GM19468 (cell line): ENCODE data around the gene STXBP4.
"Not testable (repeated sequence)": the region's sequence is repeated elsewhere in the genome, so short reads cannot be mapped to it uniquely, and the experiment has no call there.

Experiments
- ATAC-seq: cut with Tn5 transposase; IDR thresholded peaks from one replicate; pipeline ENCODE4 v1.9.1; 2021; ENCODE audit warnings: mild to moderate bottlenecking, moderate library complexity, moderate number of reproducible peaks; ENCODE audit not compliant: unreplicated experiment; ENCODE audit errors: extremely low read depth

STXBP4 gene

DNA sequence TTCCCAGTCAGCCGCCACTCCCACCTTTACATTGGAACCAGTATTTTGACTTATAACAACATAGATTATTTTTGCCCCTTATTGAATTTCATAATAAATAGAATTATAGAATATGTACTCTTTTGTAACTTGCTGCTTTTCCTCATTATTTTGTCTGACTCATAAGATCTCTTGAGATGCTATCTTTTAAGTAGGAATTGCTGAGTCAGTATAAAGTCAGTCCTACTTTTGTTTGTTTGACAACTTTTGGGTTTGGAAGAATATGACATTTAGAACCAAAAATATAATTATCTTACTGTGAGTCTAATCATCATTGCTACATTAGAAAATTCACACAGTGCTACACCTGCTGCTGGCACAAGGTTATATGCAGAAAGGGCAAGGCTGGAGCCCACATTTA is 69.7 kb downstream of the STXBP4 start:
- no peak for ATAC-seq

DNA sequence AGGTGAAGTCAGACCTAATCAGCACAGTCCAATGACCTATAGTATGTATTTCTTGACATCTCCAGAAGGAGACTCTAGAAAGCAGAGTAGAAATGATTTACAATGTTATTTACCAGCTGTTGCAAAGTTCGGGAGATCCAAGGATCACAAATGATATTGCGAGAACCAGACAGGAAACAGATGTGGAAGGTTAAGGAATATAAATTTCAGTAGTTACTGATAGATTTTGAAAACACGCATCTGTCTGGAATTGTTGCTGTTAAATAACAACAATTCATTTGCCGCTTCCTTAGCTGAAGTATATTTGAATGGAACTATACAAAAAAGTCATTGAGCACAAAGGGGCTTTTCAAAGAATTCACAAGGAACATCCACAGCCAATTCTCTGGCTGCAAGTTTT is 72.0 kb downstream of the STXBP4 start:
- ATAC-seq, result no peak

DNA sequence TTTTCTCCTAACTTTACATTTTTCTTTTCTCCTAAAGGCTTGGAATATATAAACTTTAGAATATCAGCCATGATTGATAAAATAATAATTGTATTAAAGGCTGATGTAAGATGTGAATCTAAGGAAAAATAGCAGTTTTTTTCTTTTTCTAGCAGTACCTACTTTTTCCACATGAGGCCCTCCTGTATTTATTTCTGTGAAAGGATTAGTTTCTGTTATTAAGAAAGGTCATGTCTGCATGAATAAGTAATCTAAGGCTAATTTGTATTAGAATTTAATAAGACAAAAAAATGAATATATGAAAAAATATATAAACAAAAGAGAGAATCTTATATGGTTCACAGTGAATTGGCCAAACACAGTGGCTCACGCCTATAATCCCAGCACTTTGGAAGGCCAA is 85.3 kb downstream of the STXBP4 start:
- no peak for ATAC-seq

DNA sequence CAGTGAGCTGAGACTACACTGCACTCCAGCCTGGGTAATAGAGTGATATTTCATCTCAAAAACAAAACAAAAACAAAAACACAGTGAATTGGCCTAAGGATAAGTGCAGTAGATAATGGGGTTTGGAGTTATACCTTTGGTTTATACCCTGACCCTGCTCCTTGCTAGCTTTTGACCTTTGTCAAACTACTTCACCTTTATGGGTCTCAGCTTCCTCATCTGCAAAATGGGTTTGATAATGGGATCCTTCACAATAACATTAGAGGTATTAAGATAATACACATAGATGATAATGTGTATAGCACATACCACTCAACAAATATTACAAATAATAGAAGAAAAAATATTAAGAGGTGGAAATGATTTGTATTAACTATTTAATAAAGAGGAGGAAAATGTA is 85.9 kb downstream of the STXBP4 start:
- ATAC-seq, result no peak

DNA sequence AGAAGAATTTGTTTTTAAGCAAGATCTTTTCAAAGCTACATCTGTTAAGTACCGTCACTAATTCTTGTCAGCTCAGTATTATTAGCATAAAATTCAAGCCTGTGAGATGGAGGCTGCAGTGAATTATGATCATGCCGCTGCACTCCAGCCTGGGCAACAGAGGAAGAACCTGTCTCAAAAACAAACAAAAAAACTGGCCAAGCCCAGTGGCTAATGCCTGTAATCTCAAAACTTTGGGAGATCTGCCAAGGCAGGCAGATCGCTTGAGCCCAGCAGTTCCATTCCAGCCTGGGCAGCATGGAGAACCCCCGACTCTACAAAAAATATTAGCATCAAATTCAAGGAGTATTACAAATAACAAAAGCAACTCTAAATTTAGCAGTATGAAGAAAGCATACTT is 88.0 kb downstream of the STXBP4 start:
- ATAC-seq, result no peak

DNA sequence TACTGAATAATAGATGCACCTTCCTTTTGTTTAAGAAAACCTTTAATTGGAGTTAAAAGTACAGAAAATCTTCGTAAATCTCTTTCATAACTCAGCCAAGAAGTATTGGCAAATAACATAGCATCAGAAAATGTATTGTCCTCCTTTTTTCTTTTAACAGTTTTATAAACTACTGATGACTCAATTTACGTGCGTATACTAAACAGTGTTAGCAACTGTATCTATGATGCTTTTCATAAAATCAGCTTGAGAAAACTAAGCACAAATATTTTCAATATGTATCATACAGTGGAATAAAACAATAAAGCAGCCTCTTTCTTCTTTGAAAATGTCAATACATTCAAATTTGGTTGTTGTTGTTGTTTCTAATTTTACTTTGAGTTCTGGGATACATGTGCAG is 88.6 kb downstream of the STXBP4 start:
- no peak for ATAC-seq

DNA sequence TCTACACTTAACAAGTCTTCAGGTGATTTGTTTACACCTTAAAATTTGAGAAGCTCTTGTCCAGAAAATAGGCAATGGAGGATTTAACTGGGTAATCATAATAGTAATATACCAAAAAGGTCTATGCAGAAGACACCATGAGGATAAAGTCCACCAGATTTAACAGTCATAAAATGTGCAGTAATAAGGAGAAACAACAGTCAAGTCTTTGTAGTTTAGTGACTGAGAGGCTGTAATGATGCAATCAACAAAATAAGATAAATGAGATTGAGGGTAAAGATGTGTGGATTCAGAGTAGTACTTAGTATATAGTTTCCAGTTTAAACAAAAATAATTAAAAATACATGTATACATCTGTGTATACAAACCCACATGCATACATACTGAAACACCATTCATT is 91.2 kb downstream of the STXBP4 start:
- no peak for ATAC-seq

DNA sequence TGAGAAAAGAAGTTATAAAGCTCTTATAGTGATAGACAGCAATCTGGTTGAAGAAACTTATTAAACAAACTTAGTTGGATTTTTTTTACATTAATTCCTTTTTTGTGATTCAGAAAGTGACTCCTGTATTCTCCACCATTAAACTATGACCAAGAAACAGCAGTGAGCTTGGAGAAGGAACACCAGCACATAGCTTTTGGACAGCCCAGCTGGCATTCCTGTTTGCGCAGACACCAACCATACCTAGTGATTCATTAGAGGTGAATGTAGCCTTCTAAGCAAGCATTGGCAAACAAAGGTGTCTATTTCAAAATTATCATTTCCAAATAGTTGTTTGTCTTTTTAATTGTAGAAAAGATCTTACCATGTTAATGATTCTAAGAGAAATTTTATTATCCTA is 94.4 kb downstream of the STXBP4 start:
- no peak for ATAC-seq

DNA sequence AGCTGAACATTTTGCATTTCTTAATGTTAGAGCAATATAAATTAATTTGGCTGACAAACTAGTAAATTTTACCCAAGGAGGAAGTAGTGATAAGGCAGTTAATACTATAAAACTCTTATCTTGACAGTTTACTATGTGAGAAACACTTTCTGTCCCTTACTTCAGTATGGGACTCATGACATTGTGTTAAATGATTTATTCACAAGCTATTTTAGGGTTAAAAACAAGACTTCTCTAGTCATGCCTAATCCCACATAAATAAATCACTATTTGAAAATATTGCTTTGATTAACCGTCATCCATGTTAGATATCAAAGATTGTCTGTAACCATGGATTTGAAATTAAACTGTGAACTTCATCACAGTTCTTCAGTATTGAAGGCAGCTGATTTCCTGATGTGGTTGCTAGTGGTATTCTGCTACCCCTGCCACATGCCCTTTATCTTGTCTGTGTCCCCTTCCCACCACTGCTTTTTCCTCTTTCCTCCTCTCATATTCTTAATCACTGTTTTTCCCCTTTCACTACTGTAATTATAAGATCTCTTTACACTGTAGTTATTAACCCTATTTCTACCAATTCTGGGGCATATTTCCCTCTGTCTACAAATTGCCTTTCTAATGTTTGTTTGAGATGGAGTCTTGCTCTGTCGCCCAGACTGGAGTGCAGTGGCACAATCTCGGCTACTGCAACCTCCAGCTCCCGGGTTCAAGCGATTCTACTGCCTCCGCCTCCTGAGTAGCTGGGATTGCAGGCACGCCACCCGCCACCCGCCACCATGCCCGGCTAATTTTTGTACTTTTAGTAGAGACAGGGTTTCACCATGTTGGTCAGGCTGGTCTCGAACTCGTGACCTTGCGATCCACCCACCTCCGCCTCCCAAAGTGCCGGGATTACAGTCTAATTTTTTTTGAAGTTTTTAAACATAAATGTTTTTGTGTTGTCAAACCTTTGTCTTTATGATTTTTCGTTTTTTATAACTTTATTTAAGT is 95.6 kb downstream of the STXBP4 start:
- no peak for ATAC-seq

DNA sequence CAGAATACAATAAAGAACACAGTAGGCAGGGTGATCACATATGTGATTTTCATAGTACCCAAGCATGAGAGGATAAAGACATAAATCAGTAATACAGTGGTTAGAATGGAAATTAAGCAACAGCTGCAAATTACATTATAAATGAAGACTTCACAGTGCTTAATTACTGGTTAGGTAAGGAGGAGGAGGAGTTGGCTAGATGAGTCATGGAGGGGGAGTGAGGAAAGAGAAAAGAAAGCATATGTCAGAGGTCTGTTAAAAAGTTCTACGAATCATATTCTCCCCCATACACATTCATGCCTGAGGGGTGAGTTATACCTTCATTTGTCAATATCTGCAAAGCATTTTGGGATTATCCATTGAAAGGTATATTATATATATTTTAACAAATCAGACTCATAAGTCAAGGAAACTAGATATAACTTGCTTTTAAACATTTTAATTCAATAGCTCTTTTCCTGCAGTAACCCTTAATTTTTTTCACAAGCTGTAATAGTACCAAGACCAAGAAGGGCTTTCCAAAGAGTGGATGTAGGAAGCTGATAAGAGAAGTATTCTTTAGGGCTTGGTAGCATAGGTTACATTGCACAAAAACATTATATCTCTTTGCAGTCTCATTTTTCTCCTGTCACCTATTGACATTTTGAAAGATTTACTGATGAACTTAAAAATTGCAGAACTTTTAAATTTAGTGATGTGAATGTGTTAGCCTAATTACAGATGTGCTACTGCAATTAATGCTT is 99.3 kb downstream of the STXBP4 start:
- ATAC-seq, result no peak

DNA sequence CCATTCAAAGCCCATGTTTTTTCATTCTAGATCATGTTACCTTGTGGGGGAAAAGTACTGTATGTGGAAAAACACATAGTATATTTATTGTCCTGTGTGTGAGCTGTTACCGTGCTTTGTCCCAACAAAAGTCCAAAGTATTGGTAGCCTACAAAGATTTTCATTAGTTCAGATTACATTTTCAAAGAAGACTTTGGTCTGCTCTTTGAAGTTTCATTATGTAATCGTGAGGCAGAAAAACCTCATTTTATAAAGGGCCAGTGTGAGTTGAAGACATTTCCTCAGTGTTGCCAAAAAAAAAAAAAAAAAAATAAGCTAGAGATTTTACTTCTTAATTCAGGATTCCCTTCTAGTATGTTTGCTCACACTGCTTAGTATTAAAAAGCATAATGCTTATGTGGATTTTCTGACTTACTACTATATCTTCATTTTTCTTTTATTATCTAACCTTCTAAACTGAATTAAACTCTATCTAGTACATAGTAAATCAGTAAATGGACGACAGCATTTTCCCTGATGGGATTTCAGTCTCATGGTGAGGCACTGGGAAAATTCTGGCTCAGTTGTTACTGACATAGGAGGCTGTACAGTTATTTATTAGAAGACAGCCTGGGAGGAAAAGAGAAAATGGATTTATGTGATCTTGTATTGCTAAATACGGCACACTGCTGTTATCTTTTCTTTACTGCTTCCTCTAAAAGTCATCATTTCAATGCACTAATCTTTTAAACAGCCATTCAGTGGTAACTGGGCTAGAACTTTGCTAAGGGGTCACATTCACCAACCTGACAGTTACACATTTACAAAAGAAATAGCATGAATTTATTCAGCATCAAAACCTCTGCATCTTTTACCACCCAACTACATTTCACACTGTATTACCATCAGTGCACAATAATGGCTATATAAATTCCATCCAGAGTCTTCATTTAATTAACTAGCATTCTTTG is 100.6 kb downstream of the STXBP4 start:
- no peak for ATAC-seq

DNA sequence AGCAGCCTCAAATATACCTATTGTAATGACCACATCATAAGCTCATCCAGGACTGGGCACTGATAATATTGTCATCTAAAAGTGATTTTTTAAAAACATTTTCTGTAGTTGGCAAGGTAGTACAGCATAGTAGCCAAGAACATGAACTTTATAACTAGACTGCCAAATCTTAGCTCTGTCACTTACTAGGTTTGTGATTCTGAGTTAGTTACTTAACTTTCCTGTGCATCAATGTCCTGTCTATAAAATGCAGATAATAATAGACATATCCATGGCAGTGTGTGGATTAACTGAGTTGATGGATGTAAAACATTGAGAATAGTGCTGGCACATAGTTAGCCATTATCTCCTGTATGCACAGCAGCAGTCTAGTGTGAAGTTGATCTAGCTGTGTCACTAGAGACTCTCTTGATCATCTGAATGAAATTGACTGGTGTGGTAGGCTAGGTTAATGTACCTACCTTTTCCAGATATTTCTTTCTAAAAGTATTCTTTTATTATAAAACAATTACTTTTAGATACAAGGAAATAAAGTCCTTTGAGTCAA is 101.5 kb downstream of the STXBP4 start:
- no peak for ATAC-seq

DNA sequence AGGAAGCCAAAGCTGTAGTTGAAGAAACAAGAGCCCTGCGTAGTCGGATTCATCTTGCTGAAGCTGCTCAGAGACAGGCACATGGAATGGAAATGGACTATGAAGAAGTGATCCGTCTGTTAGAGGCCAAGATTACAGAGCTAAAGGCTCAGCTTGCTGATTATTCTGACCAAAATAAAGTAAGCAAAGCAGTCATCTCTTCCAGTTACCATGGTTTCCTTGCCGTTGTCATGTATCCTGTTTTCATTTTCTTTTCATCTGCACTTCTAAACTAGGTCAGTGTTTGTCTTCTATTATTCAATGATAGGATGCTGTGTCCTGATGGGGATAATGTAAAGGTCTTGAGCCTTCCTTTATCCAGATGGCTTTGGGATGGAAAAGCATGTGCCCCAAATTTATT is 104.3 kb downstream of the STXBP4 start:
- ATAC-seq, result no peak

DNA sequence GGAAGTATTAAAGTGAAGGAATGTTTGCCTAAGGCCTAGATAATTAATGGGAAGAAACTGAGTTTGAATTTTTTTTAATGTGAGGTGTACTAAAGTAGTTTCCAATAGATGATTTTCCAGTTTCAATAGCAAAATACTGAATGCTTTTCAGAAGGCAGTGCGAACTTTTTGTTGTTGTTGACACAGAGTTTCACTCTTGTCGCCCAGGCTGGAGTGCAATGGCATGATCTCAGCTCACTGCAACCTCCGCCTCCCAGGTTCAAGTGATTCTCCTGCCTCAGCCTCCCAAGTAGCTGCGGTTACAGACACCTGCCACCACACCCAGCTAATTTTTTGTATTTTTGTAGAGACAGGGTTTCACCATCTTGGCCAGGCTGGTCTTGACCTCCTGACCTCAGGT is 104.9 kb downstream of the STXBP4 start:
- not testable (repeated sequence) for ATAC-seq

DNA sequence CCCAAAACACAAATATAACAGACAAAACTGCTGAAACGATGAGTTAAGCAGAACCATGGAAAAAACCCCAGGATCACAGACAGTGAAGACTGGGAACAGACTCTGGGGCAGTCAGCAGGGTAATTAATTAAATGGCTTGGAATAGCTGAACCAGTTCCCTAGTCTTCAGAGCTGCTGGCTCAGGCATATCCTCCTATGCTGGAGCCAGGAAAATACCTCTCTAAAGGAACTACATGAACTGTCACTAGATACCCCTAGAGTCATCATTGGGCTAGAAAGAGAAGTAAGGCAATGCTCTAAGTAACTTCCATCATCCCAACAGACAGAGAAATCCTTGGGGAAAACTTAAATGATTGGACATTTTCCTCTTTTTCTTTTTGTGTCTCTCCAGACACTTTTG is 113.0 kb downstream of the STXBP4 start:
- ATAC-seq, result no peak

DNA sequence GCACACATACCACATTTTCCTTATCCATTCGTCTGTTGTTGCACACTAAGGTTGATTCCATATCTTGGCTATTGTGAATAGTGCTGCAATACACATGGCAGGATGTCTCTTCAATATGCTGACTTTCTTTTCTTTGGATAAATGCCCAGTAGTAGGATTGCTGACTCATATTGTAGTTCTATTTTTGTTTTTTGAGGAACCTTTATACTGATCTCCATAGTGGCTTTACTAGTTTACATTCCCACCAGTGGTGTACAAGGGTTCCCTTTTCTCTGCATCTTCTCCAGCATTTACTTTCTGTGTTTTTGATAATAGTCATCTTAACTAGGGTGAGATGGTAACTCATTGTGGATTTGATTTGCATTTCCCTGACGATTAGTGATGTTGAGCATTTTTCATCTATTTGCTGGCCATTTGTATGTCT is 118.1 kb downstream of the STXBP4 start:
- ATAC-seq, result no peak

DNA sequence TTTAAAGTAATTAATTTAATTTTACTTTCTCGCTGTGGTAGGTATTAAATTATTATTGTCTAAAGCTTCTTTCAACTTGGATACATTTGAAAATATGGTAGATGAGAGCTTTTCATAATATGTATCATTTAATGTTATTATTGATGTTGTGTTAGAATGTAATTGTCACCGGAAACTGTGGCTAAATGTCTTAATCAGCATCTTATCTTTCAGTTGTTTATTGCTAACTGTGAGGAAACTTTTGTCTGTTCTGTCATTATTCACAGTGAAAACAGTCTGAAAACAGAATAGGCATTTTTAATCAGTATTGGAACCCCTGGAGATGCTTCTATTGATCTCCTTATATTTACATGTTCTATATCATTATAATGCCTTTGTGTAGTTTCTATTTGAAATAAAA is 120.7 kb downstream of the STXBP4 start:
- no peak for ATAC-seq

DNA sequence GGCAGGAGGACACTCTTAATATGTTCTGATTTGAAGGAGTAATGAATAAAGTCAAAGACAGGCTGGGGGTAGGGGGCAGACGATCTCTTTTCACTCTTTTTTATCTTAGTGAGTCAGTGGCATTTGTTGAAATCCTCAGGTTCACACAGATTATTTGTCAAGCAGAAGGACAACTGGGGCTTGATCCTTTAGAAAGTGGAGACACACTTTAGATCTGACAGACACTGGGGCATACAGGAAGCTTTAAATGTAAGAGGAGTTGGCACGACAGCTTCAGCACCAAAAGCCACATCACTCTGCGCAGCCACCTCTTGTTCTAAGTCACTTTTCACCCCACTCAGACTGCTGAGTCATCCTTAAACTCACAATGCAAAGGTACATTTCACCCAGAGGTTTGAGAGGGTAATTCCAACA is 121.5 kb downstream of the STXBP4 start:
- ATAC-seq, result peak; percentile 90

DNA sequence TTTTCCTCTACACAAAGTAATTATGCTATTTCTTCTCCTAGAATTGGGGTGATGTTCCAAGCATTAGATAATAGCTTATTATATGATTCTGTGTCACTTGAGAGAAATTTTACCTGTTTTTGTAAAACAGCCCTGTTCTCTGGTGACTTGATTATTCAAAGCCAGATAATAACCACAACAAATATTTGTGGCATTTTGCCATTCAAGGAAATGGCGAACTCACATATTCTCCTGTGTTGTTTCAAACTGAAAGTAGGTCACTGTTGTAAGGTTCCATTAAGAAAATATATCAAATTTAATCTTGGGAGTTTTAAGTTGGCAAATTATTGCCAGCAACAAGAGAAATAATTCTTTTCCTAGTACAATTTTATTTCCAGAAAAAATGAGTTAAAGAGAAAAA is 124.8 kb downstream of the STXBP4 start:
- ATAC-seq, result no peak

DNA sequence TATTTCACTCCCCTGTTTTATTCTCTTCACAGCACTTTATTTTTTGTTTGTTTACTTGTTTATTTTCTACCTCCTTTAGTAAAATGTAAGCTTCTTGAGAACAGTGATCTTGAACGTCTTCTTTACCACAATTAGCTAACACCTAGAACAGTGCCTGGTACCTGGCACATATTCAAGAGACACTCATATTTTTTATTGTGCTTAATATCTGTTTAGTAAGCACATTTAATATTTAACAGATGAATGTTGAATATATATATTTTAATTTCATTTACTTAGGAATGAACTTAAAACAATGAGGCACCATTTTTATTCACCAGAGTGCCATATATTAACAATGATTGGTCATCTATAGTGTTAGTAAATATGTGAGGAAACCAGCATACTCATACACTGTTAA is 130.2 kb downstream of the STXBP4 start:
- ATAC-seq, result no peak
